GM23338 (cell line): Measurements from ENCODE around the gene OR6V1.

Experiments used
- EZH2 ChIP-seq: fragments of 200-600 bp; sonication (generic); IDR thresholded peaks from one replicate; pipeline ENCODE4 v1.8.0; 2017; ENCODE audit warnings: antibody characterized with exemption, mild to moderate bottlenecking, low read depth; ENCODE audit not compliant: unreplicated experiment
- EZH2phosphoT487 ChIP-seq: fragments of 200-600 bp; sonication (generic); IDR thresholded peaks from one replicate; pipeline ENCODE4 v1.8.1; 2018; ENCODE audit warnings: antibody characterized with exemption; ENCODE audit not compliant: unreplicated experiment
- JUNB ChIP-seq: IDR thresholded peaks from one replicate; pipeline ENCODE4 v1.6.1; 2016; ENCODE audit warnings: antibody characterized with exemption; ENCODE audit not compliant: unreplicated experiment
- NANOG ChIP-seq: IDR thresholded peaks from 2 replicates; pipeline ENCODE4 v1.6.1; 2016; ENCODE audit warnings: antibody characterized with exemption, borderline replicate concordance
- POLR2AphosphoS5 ChIP-seq: IDR thresholded peaks from 2 replicates; pipeline ENCODE4 v1.6.1; 2016; ENCODE audit warnings: antibody characterized with exemption, low read depth
- REST ChIP-seq: IDR thresholded peaks from one replicate; pipeline ENCODE4 v1.6.1; 2018; ENCODE audit warnings: antibody characterized with exemption; ENCODE audit not compliant: unreplicated experiment
- ZNF331 ChIP-seq: fragments of 250-450 bp; sonication (Bioruptor Pico); IDR thresholded peaks from 2 replicates; pipeline ENCODE4 v1.5.0; 2020; ENCODE audit warnings: low read depth, mild to moderate bottlenecking, moderate library complexity
- TF ChIP-seq, protein P1 (sequence below), 2 experiments: fragments of 200-600 bp in 1 of 2; sonication (generic) in 1 of 2; conservative IDR thresholded peaks; 2 replicates each; pipeline versions ENCODE4 v1.5.1 to v1.6.1; 2016 to 2017; ENCODE audit warnings: antibody characterized with exemption in 2 of 2, low read depth in 2 of 2, mild to moderate bottlenecking in 2 of 2, moderate library complexity in 1 of 2

DNA sequence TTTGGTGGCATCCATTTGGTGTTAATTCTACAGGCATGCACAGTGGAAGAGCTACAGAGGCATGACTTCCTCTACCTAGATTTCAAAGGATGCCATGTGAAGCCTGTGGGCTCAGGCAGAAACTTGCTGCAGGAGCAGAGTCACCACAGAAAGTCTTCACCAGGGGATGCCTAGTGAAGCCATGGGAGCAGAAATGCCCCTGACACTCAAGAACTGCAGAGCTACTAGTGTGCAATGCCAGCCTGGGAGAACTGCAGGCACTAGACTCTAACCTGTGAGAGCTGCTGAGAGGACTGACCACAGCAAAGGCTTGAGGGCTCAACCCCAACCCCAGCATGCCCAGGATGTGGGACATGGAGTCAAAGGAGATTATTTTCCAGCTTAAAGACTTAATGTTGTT lies 29.1 kb upstream of the OR6V1 start:
- TF ChIP-seq, protein P1, sequence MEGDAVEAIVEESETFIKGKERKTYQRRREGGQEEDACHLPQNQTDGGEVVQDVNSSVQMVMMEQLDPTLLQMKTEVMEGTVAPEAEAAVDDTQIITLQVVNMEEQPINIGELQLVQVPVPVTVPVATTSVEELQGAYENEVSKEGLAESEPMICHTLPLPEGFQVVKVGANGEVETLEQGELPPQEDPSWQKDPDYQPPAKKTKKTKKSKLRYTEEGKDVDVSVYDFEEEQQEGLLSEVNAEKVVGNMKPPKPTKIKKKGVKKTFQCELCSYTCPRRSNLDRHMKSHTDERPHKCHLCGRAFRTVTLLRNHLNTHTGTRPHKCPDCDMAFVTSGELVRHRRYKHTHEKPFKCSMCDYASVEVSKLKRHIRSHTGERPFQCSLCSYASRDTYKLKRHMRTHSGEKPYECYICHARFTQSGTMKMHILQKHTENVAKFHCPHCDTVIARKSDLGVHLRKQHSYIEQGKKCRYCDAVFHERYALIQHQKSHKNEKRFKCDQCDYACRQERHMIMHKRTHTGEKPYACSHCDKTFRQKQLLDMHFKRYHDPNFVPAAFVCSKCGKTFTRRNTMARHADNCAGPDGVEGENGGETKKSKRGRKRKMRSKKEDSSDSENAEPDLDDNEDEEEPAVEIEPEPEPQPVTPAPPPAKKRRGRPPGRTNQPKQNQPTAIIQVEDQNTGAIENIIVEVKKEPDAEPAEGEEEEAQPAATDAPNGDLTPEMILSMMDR (conservative IDR thresholded peaks at IDR 0.05; ENCODE audit: low read depth in 2 of 2), result no peak
- no peak for TF ChIP-seq ZNF331 (CRISPR knock-in tag)
- TF ChIP-seq NANOG, result no peak
- no peak for TF ChIP-seq POLR2AphosphoS5
- no peak for TF ChIP-seq REST
- no peak for TF ChIP-seq JUNB
- TF ChIP-seq EZH2phosphoT487, result no peak
- TF ChIP-seq EZH2, result no peak
